SK-MEL-5 (cell line): Measurements from ENCODE around the gene MID1. TPM values are rescaled to one million over a fixed set of nuclear protein-coding genes. Genes with fewer than 3 reads are reported as not detected.
"Not testable (repeated sequence)": the region's sequence is repeated elsewhere in the genome, so short reads cannot be mapped to it uniquely, and the experiment has no call there.

Source experiments
- DNase-seq: peaks from one replicate; pipeline ENCODE4 v3.0.0-alpha.2; 2016; ENCODE audit warnings: low read depth, low spot score
- in situ Hi-C: cut with HindIII; loops from 2 replicates; pipeline ENCODE4 v1.10.0; 2016; ENCODE audit warnings: low sequenced_read_pairs, high pct_unique_total_duplicates, low pct_unique_long_range_greater_than_20kb
- total RNA-seq: library from RNA; depleted of rRNA; stranded (reverse); fragments of >200 nt; shearing (Covaris generic); gene quantifications from 2 replicates; pipeline ENCODE4 v1.2.3, GENCODE V29; 2014

The MID1 gene
- total RNA-seq, 1 experiment from 2014 or later = 35.0 TPM

DNA sequence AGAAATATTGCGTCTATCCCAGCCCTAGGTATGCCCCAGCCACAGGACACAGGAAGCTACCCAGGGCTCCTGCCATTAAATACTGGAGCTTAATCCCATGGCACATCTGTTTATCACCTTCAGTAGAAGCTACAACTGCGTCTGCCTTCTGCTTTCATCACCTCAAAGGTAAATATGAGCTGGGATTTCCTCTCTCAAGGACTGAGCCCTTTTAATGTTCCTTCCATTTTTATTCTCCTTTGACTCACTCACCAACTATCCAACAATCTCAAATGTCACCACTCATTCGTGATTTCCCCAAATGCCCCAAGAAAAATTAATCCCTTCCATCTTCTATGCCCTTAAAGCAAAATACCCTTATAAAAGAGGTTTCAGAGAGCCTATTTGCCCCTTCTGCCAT, 1.8 kb upstream of the MID1 start:
- in situ Hi-C loops = no loop called here
- DNase-seq = no peak

DNA sequence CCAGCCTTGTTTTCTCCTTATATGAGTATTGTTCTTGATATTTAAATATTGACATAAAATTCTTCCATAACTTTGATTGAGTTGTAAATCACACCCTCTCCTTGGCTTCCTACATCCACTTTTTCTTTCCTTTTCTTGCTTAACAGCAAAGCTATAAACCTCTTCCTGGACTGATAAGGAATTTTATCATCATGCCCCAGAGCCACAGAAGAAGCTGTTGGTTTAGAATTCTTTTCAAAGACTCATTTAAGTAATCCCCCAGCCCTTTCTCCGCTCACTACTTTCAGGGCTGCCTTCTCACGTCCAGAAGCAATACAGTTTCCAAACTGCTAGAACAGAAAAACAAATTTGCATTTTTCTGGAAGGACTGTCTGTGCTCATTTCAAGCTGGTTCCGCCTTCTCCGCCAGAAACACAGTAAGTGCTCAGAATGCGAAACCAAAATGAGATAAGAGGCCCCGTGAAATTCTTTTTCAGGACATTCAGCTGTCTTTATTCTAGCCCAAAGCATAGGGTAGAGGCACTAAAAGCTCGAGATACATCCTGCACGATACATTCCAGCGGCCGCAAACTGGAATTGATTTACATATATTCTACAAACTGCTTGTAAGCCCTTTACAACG, 849 bp downstream of the MID1 start:
- DNase-seq = no peak
- in situ Hi-C loops = no loop called here

DNA sequence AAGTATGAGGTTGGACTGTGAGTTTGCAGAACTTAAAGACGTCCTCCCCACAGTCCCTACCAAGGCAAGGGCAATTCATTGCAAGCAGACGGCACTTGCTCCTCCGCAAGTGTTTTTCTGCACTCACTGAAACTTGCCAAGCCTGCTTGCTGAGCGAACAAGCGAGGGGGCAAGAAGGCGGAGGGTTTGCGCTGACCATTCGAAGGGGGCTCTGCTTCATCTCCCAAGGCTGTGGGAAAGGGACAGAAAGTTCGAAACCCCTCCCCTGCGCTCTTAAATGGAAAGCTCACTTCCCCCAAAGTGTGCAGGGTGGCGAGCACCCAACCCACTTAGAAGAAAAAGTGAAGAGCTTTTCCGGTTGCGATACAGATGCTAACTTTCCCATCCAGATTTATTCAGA, 1.4 kb downstream of the MID1 start:
- in situ Hi-C loops = no loop called here
- no peak for DNase-seq

DNA sequence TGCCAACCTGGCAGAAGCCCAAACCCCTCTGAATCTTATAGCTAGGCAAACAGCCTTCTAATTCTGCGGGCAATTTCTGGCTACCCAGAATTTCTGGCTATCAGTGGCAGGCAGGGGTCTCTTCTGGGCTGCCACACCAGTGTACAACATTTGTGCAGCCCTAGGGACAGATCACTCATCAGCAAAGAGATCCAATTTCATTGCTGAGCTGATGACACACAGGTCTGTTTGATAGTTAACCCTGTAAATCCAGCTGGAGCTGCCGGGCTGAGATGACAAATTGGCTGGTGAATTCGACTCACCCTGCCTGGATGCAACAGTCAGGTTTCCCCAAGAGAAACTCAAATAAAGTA, 2.4 kb downstream of the MID1 start:
- in situ Hi-C loops = no loop called here
- no peak for DNase-seq

DNA sequence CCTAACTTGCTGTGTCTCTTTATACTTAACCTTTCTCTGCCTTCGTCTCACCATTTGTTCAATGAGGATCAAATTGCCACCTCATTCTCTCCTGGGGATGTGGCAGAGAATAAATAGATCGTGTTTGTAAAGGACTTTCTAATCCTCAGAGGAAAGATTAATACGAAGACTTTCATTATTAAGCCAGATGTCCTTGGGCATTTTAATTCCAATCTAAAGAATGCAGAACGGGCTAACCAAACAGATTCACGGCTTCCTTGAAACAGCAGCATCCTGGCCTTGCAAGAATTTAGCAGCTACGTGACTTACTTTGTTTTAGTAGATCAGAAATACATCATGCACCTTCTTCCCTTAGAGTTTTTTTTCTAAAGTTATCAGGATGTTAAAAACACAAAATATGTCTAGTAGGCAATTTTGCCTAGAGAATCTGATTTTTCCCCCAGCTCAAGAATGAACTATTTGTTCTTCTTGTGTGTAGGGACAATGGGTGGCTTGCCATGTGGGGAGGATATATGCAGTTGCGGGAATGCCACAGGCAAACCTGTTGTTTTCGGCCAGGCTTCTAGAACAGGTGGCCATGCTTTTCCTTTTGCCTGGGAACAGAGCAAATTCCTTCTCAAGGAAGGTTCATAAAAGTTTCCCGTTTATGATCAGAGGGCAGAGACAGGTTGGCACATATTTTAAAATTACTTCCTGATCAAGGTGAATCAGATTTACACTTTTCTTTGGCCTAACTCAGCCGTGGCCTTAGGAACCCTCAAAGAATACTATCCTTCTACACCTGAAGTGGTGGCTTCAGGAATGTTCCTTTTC, 3.0 kb downstream of the MID1 start:
- in situ Hi-C loops = no loop called here
- no peak for DNase-seq

DNA sequence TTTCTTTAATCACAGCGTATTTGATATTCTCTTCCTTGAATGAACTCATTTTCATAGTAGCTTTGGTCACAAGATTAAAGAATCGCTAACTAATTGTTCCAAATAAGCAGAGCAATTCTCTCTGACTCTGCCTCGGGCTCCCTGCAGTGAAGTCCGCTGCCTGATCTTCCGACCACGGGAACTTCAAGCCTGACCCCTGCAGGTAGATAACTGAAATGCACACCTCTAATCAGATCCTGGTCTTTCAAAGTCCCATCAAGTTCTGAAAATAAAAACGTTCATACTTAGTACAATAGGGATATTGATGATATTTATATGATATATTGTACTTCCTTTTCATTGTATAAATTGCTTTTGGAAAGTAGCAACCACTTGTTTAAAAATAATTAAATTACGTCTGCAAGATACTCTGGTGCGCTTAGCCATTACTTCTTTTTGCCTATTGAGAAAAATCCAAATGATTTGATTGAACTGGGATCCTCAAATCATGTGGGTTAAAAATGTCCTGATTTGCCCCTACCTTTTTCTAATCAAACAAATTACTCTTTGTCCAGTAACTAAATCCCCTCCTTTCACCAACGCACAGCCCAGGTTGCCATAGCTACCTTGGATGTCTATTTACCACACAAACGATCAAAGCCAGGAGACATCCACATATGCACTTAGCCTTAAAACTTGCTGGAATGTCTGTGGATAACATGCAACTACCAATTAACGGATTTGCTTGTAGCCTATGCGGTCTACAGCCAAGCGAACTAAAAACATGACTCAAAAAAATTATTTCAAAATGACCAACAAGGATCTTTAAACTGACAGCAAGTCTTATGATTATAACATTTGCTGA, 4.2 kb downstream of the MID1 start:
- DNase-seq = peak; percentile 66
- in situ Hi-C loops = no loop called here

DNA sequence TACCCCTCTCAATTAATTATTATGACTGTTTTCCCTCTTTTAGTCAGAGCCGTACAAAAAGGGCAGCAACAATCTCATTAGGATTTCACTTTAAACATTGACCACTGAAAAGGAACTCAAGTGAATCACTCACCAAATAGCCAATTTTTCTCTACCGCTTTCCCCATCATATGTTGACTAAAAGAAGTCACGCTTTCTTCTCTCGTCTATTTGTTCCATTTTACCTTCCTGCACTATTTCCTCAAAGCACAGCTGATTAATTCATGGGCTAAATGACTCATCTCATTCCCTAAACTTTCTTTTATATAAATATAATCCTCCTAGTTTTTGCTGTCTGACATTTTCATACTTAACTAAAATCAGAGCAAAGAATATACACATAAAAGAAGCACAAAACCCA, 8.2 kb downstream of the MID1 start:
- DNase-seq = no peak
- in situ Hi-C loops = no loop called here

DNA sequence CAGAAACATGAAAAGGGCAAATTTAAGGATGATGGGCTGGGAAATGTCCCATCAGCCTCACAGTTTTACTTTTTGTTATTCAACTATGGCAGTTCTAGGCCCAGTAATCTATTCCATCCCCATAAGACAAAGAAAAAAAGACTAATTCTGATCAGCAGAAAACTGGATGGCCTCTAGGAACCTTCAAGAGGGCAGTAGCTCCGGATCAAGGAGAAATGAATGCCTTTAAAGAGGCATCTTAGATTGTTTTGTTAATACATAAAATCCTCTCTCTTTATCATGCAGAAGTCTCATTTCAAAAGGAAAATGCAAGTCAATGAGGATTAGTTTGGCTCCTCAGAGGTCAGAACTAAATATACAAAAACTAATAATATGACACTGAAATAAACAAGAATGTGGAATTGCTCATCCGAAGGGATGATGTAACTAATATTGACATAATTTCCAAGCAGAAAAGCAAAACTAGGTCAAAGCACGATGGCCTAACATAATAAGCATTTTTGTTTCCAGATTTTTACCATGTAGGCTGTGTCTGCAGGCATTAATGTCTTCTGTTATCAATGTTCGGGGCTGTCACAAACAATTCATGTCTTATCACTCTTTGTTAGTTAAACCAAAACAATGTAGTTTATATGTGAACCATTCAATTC, 8.8 kb downstream of the MID1 start:
- DNase-seq = no peak
- in situ Hi-C loops = no loop called here

DNA sequence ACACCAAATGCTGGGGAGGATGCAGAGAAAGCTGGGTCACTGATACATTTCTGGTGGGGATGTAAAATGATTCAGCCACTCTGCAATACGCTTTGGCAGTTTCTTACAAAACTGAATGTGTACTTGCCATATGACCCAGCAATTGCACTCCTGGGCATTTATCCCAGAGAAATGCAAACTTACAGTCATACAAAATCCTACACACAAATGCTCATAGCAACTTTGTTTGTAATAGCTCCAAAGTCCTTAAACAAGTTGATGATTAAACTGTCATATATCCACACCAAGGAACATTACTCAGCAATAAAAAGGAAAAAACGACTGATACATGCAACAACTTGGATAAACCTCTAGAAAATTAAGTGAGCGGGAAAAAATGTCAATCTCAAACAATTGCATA, 12.3 kb downstream of the MID1 start:
- no peak for DNase-seq
- in situ Hi-C loops = no loop called here

DNA sequence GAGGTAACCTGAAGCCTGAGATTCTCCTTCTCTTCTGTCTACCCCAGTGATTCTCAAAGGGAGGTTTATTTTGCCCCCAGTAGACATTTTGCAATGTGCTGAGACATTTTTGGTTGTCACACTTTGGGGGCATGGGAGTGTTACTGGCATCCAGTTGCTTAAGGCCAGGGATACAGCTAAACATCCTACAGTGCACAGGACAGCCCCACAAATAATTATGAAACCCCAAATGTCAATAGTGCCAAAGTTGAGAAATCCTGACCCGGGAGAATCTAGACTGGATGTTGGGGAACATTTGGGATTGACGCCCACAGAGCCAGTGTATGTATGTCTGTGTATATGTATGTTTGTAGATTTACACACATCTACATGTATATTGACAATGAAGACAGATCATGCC, 13.2 kb downstream of the MID1 start:
- no peak for DNase-seq
- in situ Hi-C loops = no loop called here

DNA sequence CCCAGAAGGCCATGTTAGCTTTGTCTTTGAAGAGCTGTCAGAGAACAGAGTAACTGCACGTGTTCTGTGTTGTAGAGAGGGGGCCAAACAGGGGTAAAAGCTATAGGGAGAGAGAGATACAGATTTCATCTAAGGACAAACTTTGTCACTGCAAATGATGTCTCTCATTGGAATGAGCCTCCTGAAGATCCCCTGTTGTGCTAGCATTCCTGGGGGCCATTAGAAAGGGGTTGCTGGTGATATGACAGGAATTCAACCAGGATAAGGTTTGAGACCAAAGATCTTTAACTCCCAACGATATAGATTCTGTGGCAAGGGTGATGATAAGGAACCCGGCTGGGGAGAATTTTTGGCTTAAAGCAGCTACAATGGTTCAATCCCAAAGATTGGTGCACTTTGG, 16.8 kb downstream of the MID1 start:
- DNase-seq = no peak
- in situ Hi-C loops = no loop called here

DNA sequence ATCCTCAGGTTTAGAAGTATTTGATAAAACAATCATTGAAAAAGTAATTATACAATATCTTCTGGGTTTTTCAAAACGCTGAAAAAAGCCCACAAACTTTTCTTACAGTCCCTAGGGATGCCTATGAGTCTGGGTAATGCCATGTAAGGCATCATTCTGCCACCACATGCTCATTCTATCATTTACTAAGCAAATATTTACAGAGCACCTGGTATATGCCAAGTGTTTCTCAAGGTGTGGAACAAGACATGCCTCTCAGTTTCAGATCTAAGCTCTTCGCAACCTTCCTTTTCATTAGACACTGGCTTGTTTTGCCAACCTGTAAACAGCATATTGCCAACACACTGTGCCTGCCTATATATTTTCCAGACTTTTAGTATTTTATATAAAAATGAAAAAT, 17.7 kb downstream of the MID1 start:
- in situ Hi-C loops = no loop called here
- no peak for DNase-seq

DNA sequence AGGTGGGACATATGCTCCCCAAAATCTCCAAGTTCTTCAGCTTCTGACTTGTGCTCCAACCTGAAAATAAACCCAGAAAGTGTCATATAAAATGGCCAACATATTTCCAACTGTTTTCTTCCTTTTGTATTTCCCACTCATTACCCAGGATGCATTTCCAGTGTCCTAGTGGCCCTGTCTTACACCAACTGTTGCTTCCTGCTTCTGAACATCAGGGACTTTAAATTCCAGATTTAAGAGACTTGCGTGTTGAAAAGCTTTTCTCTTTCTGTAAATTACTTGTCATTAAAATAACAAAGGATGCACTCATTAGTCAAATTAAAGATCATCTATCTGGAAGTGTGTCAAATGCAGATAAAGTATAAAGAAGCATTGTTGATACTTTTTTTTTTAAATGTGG, 19.9 kb downstream of the MID1 start:
- in situ Hi-C loops = no loop called here

DNA sequence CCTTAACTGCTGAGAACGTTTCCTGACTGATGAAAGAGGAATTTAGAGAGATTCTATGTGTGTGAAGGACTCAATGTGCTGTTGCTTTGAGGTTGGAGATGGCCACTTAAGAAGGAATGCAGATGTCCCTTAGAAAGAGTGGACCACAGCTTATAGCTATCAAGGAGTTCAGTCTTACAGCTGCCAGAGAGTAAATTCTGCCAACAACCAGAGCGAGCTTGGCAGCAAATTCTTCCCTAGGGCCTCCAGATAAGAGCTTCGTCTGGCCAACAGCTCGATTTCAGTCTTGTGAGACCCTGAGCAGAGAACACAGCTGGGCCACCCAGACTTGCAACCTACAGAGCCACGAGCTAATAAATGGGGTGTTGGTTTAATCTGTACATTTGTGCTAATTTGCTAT, 21.8 kb downstream of the MID1 start:
- no peak for DNase-seq

More for the DNA sequence above, 19.9 kb downstream of the MID1 start:
- DNase-seq = no peak

DNA sequence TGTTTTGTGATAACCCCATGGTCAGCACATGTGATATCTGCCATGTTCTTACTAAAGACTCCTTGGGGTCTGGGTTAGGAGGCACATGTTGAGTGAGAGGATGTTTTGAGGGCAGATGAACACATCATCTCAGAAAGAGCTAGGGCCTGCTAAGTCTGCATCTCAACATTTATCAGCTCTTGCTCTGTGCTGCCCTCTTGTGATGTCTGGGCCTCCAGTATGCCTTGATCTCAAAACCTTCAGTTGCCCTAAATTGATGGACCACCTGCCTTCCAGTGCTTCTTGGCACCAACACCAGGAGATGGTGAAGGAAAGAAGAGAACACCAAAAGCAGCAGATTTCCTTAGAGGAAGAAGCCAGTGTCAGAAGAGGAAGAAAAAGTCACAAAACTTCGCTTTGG, 22.5 kb downstream of the MID1 start:
- DNase-seq = peak; percentile 70
- in situ Hi-C loops = no loop called here

More for the DNA sequence above, 21.8 kb downstream of the MID1 start:
- in situ Hi-C loops = no loop called here

DNA sequence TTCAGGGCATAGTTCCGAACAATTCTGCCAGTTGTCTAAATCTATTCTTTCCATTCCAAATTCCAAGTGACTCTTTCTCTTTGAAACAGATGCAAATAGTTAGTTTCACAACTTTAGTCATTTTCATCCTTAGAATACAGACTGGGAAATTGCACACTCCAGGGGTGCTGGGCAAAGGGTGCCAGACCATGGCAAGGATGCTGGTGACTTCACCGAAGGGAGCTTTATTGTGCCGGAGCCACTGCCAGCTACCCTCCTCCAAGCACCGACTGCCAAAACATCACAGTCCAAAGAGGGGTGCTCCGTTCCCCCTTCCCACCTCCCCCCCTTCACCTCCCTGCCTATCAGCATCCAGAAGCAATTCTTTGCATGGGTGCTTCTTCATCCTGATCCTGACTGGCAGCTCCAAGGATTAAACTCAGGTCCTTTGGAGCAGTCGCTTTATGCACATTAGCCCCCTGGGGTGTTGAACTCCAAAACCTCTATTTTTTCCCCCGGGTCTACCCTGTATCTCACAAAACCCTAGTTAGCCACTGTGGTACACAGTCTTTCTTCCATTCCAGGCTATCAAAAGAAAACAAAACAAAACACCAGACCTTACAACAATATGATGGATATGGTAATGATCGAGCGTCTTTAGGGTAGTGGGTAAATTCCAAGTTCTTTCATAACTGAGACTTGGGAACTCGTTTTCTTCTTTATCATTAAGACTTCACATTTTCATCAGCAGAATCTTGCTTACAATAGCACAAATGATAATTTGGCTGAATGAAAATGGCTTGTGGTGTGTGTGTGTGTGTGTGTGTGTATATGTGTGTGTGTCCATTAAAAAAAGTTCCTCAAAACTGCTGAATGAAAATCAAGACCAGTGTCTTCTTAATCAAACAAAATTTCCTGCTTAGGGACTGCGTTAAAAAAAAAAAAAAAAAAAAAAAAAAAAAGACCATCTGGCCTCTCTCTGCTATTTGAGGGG, 28.7 kb downstream of the MID1 start:
- in situ Hi-C loops = no loop called here
- no peak for DNase-seq

DNA sequence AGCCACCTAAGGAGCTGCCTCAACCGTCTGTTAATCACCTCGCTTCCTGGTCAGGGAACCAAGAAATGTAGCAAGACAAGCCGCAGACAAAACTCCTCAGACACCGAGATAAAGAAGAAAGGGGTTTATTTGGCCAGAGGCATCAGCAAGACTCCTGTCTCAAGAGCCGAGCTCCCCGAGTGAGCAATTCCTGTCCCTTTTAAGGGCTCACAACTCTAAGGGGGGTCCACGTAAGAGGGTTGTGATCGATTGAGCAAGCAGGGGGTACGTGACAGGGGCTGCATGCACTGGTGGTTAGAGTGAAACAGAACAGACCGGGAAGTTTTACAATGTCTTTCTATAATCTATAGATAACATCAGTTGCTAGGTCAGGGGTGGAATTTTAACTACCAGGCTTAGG, 30.6 kb downstream of the MID1 start:
- in situ Hi-C loops, DNase-seq: not testable (repeated sequence)
